Gastroesophageal sphincter (tissue), 4 donors: Measurements from ENCODE around the gene OCA2. TPM values are rescaled to one million over a fixed set of nuclear protein-coding genes. Genes with fewer than 3 reads are reported as not detected.

Experiments
- ATAC-seq: fragments of 150-250 bp; one replicate; pipeline ENCODE4 v1.9.1; 2016; ENCODE audit warnings: mild to moderate bottlenecking, moderate library complexity
- H3K27ac ChIP-seq, 4 donors: fragments of 200-600 bp; sonication (generic) in 3 of 4; 1 replicate in 3 of 4; 2 replicates in 1 of 4; pipeline ENCODE4 v1.5.1; 2016 to 2019
- H3K27me3 ChIP-seq: fragments of 200-600 bp; sonication (generic); one replicate; pipeline ENCODE4 v1.5.1; 2019
- H3K36me3 ChIP-seq, 2 donors: fragments of 200-600 bp; sonication (generic); one replicate each; pipeline ENCODE4 v1.5.1; 2019; ENCODE audit warnings: control low read depth in 1 of 2
- H3K4me1 ChIP-seq, 3 donors: fragments of 200-600 bp; sonication (generic); 1 replicate in 2 of 3; 2 replicates in 1 of 3; pipeline ENCODE4 v1.5.1; 2016 to 2019; ENCODE audit warnings: control low read depth in 2 of 3
- H3K4me3 ChIP-seq, 2 donors: fragments of 200-600 bp; sonication (generic); one replicate each; pipeline ENCODE4 v1.5.1; 2019; ENCODE audit warnings: mild to moderate bottlenecking in 1 of 2, moderate library complexity in 1 of 2
- H3K9me3 ChIP-seq, 3 donors: fragments of 200-600 bp; sonication (generic); one replicate each; pipeline ENCODE4 v1.5.1; 2017 to 2019; ENCODE audit warnings: control low read depth in 2 of 3
- CTCF ChIP-seq, 4 experiments: fragments of 200-600 bp in 2 of 4; fragments of 450-650 bp in 2 of 4; sonication (generic) in 1 of 4; IDR thresholded peaks; one replicate each; pipeline ENCODE4 v1.5.1; 2017 to 2019; ENCODE audit warnings: antibody characterized with exemption in 4 of 4, mild to moderate bottlenecking in 2 of 4, moderate library complexity in 2 of 4
- EP300 ChIP-seq: sonication (generic); formaldehyde crosslinking; IDR thresholded peaks from one replicate; pipeline ENCODE4 v1.6.1; 2017; ENCODE audit warnings: antibody characterized with exemption, mild to moderate bottlenecking
- POLR2A ChIP-seq, 2 donors: fragments of 450-650 bp; IDR thresholded peaks; one replicate each; pipeline ENCODE4 v1.6.1; 2017; ENCODE audit warnings: antibody characterized with exemption in 2 of 2, mild to moderate bottlenecking in 2 of 2, moderate library complexity in 1 of 2
- POLR2AphosphoS5 ChIP-seq: sonication (generic); formaldehyde crosslinking; IDR thresholded peaks from one replicate; pipeline ENCODE4 v1.6.1; 2017; ENCODE audit warnings: antibody characterized with exemption
- WGBS, 2 donors: methylation state at CpG; one replicate each; pipeline ENCODE4 v1.1.5; 2018; ENCODE audit warnings: low coverage in 1 of 2; 5-methylcytosine and 5-hydroxymethylcytosine counted together
- total RNA-seq, 4 donors: library from RNA; depleted of rRNA; stranded (reverse); fragments of >200 nt; gene quantifications; one replicate each; pipeline ENCODE4 v1.1.0, GENCODE V29; 2016

The OCA2 gene
- total RNA-seq, 4 donors from 2014 or later, result 0.40 to 2.0 (median 1.1) TPM; not detected in 1

GRCh38 chr15:28019594-28020309 is 79.4 kb downstream of the OCA2 start:
- H3K4me1 ChIP-seq, result no peaks in the 10 kb centered on the region
- H3K4me3 ChIP-seq, result no peak overlapping the region
- no peaks in the 10 kb centered on the region for H3K9me3 ChIP-seq
- no peaks in the 10 kb centered on the region for H3K36me3 ChIP-seq
- H3K27ac ChIP-seq, result no peak overlapping the region
- TF ChIP-seq POLR2AphosphoS5 (no peak), EP300 (no peak), CTCF (IDR thresholded peaks at IDR 0.05) (no peak), POLR2A (IDR thresholded peaks at IDR 0.05) (no peak)
- ATAC-seq, result no peak
- 73% methylated on average over 3 of the region's 19 CpGs; no CpG with 5 or more reads in 1 of the 2 donors for WGBS, 2 donors
- H3K27me3 ChIP-seq, result no peaks in the 10 kb centered on the region

DNA sequence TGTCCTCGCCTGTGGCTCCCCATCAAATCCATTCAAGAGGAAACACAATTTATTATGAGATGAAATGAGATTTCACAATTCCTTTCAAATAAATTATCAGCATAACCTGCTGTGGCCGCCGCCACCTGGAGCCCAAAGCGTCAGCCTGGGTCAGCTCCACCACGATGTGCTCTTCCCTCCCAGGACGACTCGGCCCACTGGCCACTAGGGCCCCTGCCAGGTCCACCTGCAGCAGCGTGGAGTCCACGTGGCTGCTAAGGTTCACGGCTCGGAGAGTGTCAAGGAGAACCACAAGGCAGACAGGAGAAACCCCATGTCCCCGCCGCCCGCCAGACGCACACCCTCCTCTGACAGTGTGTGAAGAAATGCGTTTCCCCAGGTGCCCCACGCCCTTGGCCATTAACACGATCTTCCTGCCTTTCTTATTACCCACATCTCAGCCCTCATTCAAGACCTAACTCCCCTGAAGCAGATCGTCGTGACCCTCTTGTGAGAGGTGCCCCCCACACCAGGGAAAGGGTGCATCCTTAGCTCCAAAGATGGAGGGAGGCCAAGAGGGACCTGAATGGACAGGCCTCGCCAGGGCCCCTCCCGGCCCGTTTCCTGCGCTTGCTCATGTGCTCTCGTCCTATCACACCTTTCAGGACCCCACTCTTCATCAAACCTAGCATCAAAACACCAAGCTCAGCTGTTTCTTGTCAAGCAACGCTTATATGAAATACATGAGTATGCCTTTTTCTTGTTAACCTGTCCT is 80.6 kb downstream of the OCA2 start:
- Histone ChIP-seq H3K4me3 (no peak overlapping the region), H3K4me1 (no peaks in the 10 kb centered on the region), H3K36me3 (no peaks in the 10 kb centered on the region), H3K27ac (no peak overlapping the region), H3K9me3 (no peaks in the 10 kb centered on the region), H3K27me3 (no peaks in the 10 kb centered on the region)
- no peak for ATAC-seq
- 87 to 96% methylated on average over 11 to 14 of the region's 26 CpGs for WGBS, 2 donors
- TF ChIP-seq EP300, result no peak
- no peak for TF ChIP-seq CTCF (IDR thresholded peaks at IDR 0.05)
- no peak for TF ChIP-seq POLR2AphosphoS5
- no peak for TF ChIP-seq POLR2A (IDR thresholded peaks at IDR 0.05)

DNA sequence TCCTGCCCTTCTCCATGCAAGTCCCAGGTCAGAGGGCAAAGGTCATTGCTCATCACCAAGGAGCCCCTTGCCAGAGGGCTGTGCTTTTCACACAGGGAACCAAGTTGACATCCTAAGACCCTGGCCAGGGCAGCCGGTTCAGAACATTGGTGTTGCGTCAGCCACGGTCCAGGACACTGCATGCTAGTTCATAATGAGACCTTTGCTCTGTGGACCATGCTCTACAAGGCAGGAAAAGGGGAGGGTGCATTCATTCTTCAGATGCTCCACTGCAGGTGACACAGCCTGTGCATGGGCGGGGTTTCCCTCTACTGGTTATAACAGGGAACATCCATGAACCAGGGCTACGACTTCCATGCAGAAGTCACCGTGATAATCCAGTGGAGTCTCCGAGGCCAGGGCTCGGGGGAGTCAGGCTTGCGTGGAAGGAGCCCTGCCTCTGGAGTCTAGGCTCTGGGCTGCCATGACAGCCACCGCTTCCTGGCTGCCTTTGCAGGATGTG is 81.6 kb downstream of the OCA2 start:
- Histone ChIP-seq H3K4me1 (no peaks in the 10 kb centered on the region), H3K27me3 (no peaks in the 10 kb centered on the region), H3K4me3 (no peak overlapping the region), H3K9me3 (no peaks in the 10 kb centered on the region), H3K36me3 (no peaks in the 10 kb centered on the region), H3K27ac (no peak overlapping the region)
- ATAC-seq, result no peak
- 100% methylated on average over 1 of the region's 10 CpGs; no CpG with 5 or more reads in 1 of the 2 donors for WGBS, 2 donors
- no peak for TF ChIP-seq POLR2AphosphoS5
- TF ChIP-seq EP300, result no peak
- no peak for TF ChIP-seq CTCF (IDR thresholded peaks at IDR 0.05)
- no peak for TF ChIP-seq POLR2A (IDR thresholded peaks at IDR 0.05)

DNA sequence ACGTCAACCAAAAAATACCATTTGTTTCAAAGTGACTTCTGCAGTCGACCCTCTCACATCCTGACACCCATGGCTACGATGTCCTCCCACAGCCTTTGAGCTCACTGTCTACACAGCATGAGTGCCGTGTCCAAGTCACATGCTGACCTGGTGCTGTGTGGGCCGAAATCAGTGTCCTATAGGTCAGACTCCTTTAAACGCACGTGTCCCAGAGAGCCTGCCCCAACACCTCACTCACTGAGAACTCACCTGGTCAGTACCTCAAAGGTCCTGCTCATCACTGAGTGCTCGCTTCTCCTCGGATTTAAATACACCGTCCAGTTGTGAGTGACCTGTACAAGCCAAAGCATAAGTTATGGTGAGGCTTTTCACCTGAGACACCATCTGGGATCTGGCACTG is 83.3 kb downstream of the OCA2 start:
- H3K9me3 ChIP-seq, result no peaks in the 10 kb centered on the region
- no peaks in the 10 kb centered on the region for H3K27me3 ChIP-seq
- 82 to 91% methylated on average over 4 of the region's 10 CpGs for WGBS, 2 donors
- no peaks in the 10 kb centered on the region for H3K4me1 ChIP-seq
- H3K27ac ChIP-seq, result no peak overlapping the region
- ATAC-seq, result no peak
- H3K36me3 ChIP-seq, result no peaks in the 10 kb centered on the region
- no peak overlapping the region for H3K4me3 ChIP-seq
- TF ChIP-seq CTCF (IDR thresholded peaks at IDR 0.05), result no peak
- no peak for TF ChIP-seq POLR2A (IDR thresholded peaks at IDR 0.05)
- TF ChIP-seq EP300, result no peak
- no peak for TF ChIP-seq POLR2AphosphoS5
